GM23248 (cell line): ENCODE data around the gene WDR7.

Experiments used
- EZH2 ChIP-seq: fragments of 200-600 bp; sonication (generic); IDR thresholded peaks from 2 replicates; pipeline ENCODE4 v1.6.1; 2018; ENCODE audit warnings: antibody characterized with exemption, mild to moderate bottlenecking; ENCODE audit not compliant: insufficient read depth, poor library complexity, severe bottlenecking
- EZH2phosphoT487 ChIP-seq: fragments of 200-600 bp; sonication (generic); IDR thresholded peaks from 2 replicates; pipeline ENCODE4 v1.6.1; 2018; ENCODE audit warnings: antibody characterized with exemption, moderate library complexity, mild to moderate bottlenecking, low read depth; ENCODE audit not compliant: insufficient read depth

GRCh38 chr18:56662063-56662408 lies 10.9 kb downstream of the WDR7 start:
- TF ChIP-seq EZH2 = no peak
- no peak for TF ChIP-seq EZH2phosphoT487
